Measurements from ENCODE around the gene DGCR2. TPM values are rescaled to one million over a fixed set of nuclear protein-coding genes. Genes with fewer than 3 reads are reported as not detected.
"Not testable (repeated sequence)": the region's sequence is repeated elsewhere in the genome, so short reads cannot be mapped to it uniquely, and the experiment has no call there.

Gene DGCR2
- total and polyA plus RNA-seq, 4 experiments from 2014 or later = 33.1 to 66.7 (median 56.6) TPM

- peaks cover 0 to 13% (median 4%) of the 10 kb centered on the region in 4 donors for H3K4me1 Mint-ChIP-seq
- DNase-seq; H3K9me3 ChIP-seq (ENCODE audit: control insufficient read depth in 1 of 2, low read length in 2 of 2); POLR2A ChIA-PET (ENCODE audit: partially characterized antibody); H3K27me3 ChIP-seq (ENCODE audit: insufficient read depth, low read length); H3K4me1 ChIP-seq (ENCODE audit: insufficient read depth, low read length); H3K27ac Mint-ChIP-seq; CTCF ChIA-PET (ENCODE audit: partially characterized antibody); H3K36me3 ChIP-seq (ENCODE audit: insufficient read depth, low read length); H3K4me3 Mint-ChIP-seq; H3K4me3 ChIP-seq (ENCODE audit: low read length in 2 of 2); intact Hi-C loops (cut with micrococcal nuclease); H3K9me3 Mint-ChIP-seq; H3K36me3 Mint-ChIP-seq; H3K27ac ChIP-seq (ENCODE audit: low read depth, low read length): not testable (repeated sequence)
- peaks cover 15 to 16% of the 10 kb centered on the region in 2 donors for H3K27me3 Mint-ChIP-seq
These were observed 92.8 kb downstream of the DGCR2 start for GRCh38 chr22:19029113-19030103.

GRCh38 chr22:19028060-19028455 is 94.2 kb downstream of the DGCR2 start:
- H3K9me3 ChIP-seq (ENCODE audit: control insufficient read depth in 1 of 2, low read length in 2 of 2); intact Hi-C loops (cut with micrococcal nuclease); H3K27me3 ChIP-seq (ENCODE audit: insufficient read depth, low read length); H3K27ac Mint-ChIP-seq; H3K27ac ChIP-seq (ENCODE audit: low read depth, low read length); H3K4me1 ChIP-seq (ENCODE audit: insufficient read depth, low read length); POLR2A ChIA-PET (ENCODE audit: partially characterized antibody); H3K4me3 ChIP-seq (ENCODE audit: low read length in 2 of 2); H3K36me3 ChIP-seq (ENCODE audit: insufficient read depth, low read length); H3K9me3 Mint-ChIP-seq; CTCF ChIA-PET (ENCODE audit: partially characterized antibody); DNase-seq; H3K4me3 Mint-ChIP-seq; H3K36me3 Mint-ChIP-seq: not testable (repeated sequence)
- Mint-ChIP-seq H3K27me3 (peaks cover 15 to 16% of the 10 kb centered on the region in 2 donors), H3K4me1 (peaks cover 0 to 10% (median 4%) of the 10 kb centered on the region in 4 donors)

- H3K36me3 ChIP-seq (ENCODE audit: insufficient read depth, low read length); H3K27ac Mint-ChIP-seq; H3K4me1 ChIP-seq (ENCODE audit: insufficient read depth, low read length); CTCF ChIA-PET (ENCODE audit: partially characterized antibody); H3K4me3 ChIP-seq (ENCODE audit: low read length in 2 of 2); DNase-seq; H3K9me3 ChIP-seq (ENCODE audit: control insufficient read depth in 1 of 2, low read length in 2 of 2); H3K36me3 Mint-ChIP-seq; H3K27me3 ChIP-seq (ENCODE audit: insufficient read depth, low read length); H3K4me3 Mint-ChIP-seq; H3K9me3 Mint-ChIP-seq; intact Hi-C loops (cut with micrococcal nuclease); POLR2A ChIA-PET (ENCODE audit: partially characterized antibody); H3K27ac ChIP-seq (ENCODE audit: low read depth, low read length): not testable (repeated sequence)
- Mint-ChIP-seq H3K4me1 (peaks cover 4 to 12% (median 9%) of the 10 kb centered on the region in 4 donors), H3K27me3 (peaks cover 18 to 20% of the 10 kb centered on the region in 2 donors)
These were observed 94.7 kb downstream of the DGCR2 start for GRCh38 chr22:19027371-19028059.

- POLR2A ChIA-PET (ENCODE audit: partially characterized antibody); H3K4me3 ChIP-seq (ENCODE audit: low read length in 2 of 2); H3K27ac ChIP-seq (ENCODE audit: low read depth, low read length); H3K9me3 ChIP-seq (ENCODE audit: control insufficient read depth in 1 of 2, low read length in 2 of 2); CTCF ChIA-PET (ENCODE audit: partially characterized antibody); H3K9me3 Mint-ChIP-seq; H3K4me3 Mint-ChIP-seq; H3K36me3 ChIP-seq (ENCODE audit: insufficient read depth, low read length); DNase-seq; H3K27ac Mint-ChIP-seq; H3K36me3 Mint-ChIP-seq; H3K27me3 ChIP-seq (ENCODE audit: insufficient read depth, low read length); H3K4me1 ChIP-seq (ENCODE audit: insufficient read depth, low read length); intact Hi-C loops (cut with micrococcal nuclease): not testable (repeated sequence)
- Mint-ChIP-seq H3K27me3 (peaks cover 18 to 20% of the 10 kb centered on the region in 2 donors), H3K4me1 (peaks cover 4 to 12% (median 9%) of the 10 kb centered on the region in 4 donors)
These were observed 96.1 kb downstream of the DGCR2 start for GRCh38 chr22:19026080-19026479.

GRCh38 chr22:19024956-19025489 is 97.2 kb downstream of the DGCR2 start:
- H3K36me3 ChIP-seq (ENCODE audit: insufficient read depth, low read length); H3K27ac Mint-ChIP-seq; H3K4me1 ChIP-seq (ENCODE audit: insufficient read depth, low read length); DNase-seq; intact Hi-C loops (cut with micrococcal nuclease); CTCF ChIA-PET (ENCODE audit: partially characterized antibody); H3K9me3 Mint-ChIP-seq; H3K4me3 Mint-ChIP-seq; H3K27ac ChIP-seq (ENCODE audit: low read depth, low read length); H3K4me3 ChIP-seq (ENCODE audit: low read length in 2 of 2); POLR2A ChIA-PET (ENCODE audit: partially characterized antibody); H3K36me3 Mint-ChIP-seq; H3K9me3 ChIP-seq (ENCODE audit: control insufficient read depth in 1 of 2, low read length in 2 of 2); H3K27me3 ChIP-seq (ENCODE audit: insufficient read depth, low read length): not testable (repeated sequence)
- H3K4me1 Mint-ChIP-seq = peaks cover 4 to 12% (median 9%) of the 10 kb centered on the region in 4 donors
- peaks cover 18 to 19% of the 10 kb centered on the region in 2 donors for H3K27me3 Mint-ChIP-seq

GRCh38 chr22:19023931-19024330 is 98.3 kb downstream of the DGCR2 start:
- H3K27me3 Mint-ChIP-seq = peaks cover 21 to 24% of the 10 kb centered on the region in 2 donors
- H3K9me3 ChIP-seq (ENCODE audit: control insufficient read depth in 1 of 2, low read length in 2 of 2); intact Hi-C loops (cut with micrococcal nuclease); H3K36me3 Mint-ChIP-seq; H3K4me3 ChIP-seq (ENCODE audit: low read length in 2 of 2); H3K9me3 Mint-ChIP-seq; H3K27ac Mint-ChIP-seq; H3K27ac ChIP-seq (ENCODE audit: low read depth, low read length); H3K4me1 ChIP-seq (ENCODE audit: insufficient read depth, low read length); H3K36me3 ChIP-seq (ENCODE audit: insufficient read depth, low read length); DNase-seq; H3K27me3 ChIP-seq (ENCODE audit: insufficient read depth, low read length); POLR2A ChIA-PET (ENCODE audit: partially characterized antibody); CTCF ChIA-PET (ENCODE audit: partially characterized antibody); H3K4me3 Mint-ChIP-seq: not testable (repeated sequence)
- H3K4me1 Mint-ChIP-seq = peaks cover 4 to 11% (median 9%) of the 10 kb centered on the region in 4 donors

GRCh38 chr22:19022755-19023154 is 99.5 kb downstream of the DGCR2 start:
- no peaks in the 10 kb centered on the region for H3K36me3 Mint-ChIP-seq
- POLR2A ChIA-PET (ENCODE audit: partially characterized antibody) = no interaction called here
- no peaks in the 10 kb centered on the region for H3K9me3 Mint-ChIP-seq

More at GRCh38 chr22:19022755-19023154, 99.5 kb downstream of the DGCR2 start:
- no peak overlapping the region for H3K27ac ChIP-seq (ENCODE audit: low read depth, low read length)
- Mint-ChIP-seq H3K4me3 (no peak overlapping the region), H3K4me1 (peaks cover 4 to 10% (median 6%) of the 10 kb centered on the region in 4 donors), H3K27ac (peak overlapping the region in 1 of 7 donors; percentile 70), H3K27me3 (peaks cover 19 to 26% of the 10 kb centered on the region in 2 donors)
- H3K4me3 ChIP-seq (ENCODE audit: low read length in 2 of 2) = no peak overlapping the region
- intact Hi-C loops (cut with micrococcal nuclease) = no loop called here
- peaks cover 7% of the 10 kb centered on the region for H3K27me3 ChIP-seq (ENCODE audit: insufficient read depth, low read length)
- H3K4me1 ChIP-seq (ENCODE audit: insufficient read depth, low read length) = no peaks in the 10 kb centered on the region
- CTCF ChIA-PET (ENCODE audit: partially characterized antibody) = no interaction called here
- no peaks in the 10 kb centered on the region for H3K36me3 ChIP-seq (ENCODE audit: insufficient read depth, low read length)
- peak; percentile 23 to 64 (median 44) for DNase-seq
- no peaks in the 10 kb centered on the region for H3K9me3 ChIP-seq (ENCODE audit: control insufficient read depth in 1 of 2, low read length in 2 of 2)
